GM06990 (cell line): Measurements from ENCODE around the gene IHH.

Source experiments
- DNase-seq: peaks from one replicate; pipeline ENCODE4 v3.0.0-alpha.2; 2011; ENCODE audit not compliant: insufficient read length; ENCODE audit errors: extremely low read depth
- H3K27me3 ChIP-seq: replicated peaks from 2 replicates; pipeline ENCODE4 v1.6.0; 2011; ENCODE audit warnings: low read length; ENCODE audit not compliant: control insufficient read depth, insufficient read depth
- H3K36me3 ChIP-seq: 2 replicates; pipeline ENCODE4 v1.5.1; 2011; ENCODE audit warnings: low read length; ENCODE audit not compliant: control insufficient read depth, insufficient read depth
- H3K4me3 ChIP-seq: replicated peaks from 2 replicates; pipeline ENCODE4 v1.5.1; 2011; ENCODE audit warnings: low read depth, mild to moderate bottlenecking, control low read depth, low read length
- TF ChIP-seq, protein P1 (sequence below): IDR thresholded peaks from 2 replicates; pipeline ENCODE4 v1.5.1; 2011; ENCODE audit warnings: low read length, control low read depth, mild to moderate bottlenecking, inconsistent platforms; ENCODE audit not compliant: insufficient read depth, poor library complexity, severe bottlenecking

IHH gene

DNA sequence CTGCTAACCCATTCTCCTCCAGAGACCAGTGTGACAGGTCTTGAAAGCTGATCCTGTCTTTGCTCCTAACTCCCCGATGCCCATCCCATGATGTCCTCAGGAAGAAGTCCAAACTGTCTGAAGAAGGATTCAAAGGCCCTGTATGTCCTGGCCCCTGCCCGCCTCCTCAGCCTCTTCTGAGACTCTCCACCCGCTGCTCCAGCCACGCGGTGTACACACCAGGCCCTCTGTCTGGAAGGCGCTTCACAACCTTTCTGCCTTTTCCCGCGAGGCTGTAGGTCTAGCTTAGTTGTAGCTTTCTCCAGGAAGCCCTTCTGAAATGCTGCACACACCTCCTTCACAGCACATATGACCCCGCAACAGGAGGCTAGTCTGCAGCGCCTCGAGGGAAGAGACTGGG is 44.0 kb downstream of the IHH start:
- no peak overlapping the region for H3K4me3 ChIP-seq
- no peak for DNase-seq
- H3K27me3 ChIP-seq = peaks cover 1% of the 10 kb centered on the region; the same call in 1 of the 2 replicates
- TF ChIP-seq, protein P1, sequence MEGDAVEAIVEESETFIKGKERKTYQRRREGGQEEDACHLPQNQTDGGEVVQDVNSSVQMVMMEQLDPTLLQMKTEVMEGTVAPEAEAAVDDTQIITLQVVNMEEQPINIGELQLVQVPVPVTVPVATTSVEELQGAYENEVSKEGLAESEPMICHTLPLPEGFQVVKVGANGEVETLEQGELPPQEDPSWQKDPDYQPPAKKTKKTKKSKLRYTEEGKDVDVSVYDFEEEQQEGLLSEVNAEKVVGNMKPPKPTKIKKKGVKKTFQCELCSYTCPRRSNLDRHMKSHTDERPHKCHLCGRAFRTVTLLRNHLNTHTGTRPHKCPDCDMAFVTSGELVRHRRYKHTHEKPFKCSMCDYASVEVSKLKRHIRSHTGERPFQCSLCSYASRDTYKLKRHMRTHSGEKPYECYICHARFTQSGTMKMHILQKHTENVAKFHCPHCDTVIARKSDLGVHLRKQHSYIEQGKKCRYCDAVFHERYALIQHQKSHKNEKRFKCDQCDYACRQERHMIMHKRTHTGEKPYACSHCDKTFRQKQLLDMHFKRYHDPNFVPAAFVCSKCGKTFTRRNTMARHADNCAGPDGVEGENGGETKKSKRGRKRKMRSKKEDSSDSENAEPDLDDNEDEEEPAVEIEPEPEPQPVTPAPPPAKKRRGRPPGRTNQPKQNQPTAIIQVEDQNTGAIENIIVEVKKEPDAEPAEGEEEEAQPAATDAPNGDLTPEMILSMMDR = no peak
- no peaks in the 10 kb centered on the region for H3K36me3 ChIP-seq

DNA sequence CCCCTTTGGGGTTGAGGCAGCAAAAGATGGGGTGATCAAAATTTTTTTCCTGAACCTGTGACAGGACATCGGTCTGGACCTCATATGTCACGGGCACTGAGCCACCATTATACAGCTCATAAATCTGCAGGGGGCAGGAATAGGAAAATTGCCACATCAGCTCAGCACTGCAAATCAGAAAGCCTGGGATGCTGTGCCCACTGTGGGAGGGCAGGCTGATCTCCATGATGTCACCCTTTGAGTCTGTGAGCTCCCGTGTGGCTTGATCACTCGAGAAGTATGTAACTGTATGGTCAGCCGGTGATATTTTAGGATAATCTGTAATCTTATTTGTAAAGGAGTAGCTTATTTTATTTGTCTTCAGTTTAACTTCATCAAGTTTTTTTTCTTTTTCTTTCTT is 49.8 kb downstream of the IHH start:
- no peak for DNase-seq
- TF ChIP-seq, protein P1 = no peak
- Histone ChIP-seq H3K27me3 (no peaks in the 10 kb centered on the region; the same call in 1 of the 2 replicates), H3K4me3 (no peak overlapping the region), H3K36me3 (no peaks in the 10 kb centered on the region)

DNA sequence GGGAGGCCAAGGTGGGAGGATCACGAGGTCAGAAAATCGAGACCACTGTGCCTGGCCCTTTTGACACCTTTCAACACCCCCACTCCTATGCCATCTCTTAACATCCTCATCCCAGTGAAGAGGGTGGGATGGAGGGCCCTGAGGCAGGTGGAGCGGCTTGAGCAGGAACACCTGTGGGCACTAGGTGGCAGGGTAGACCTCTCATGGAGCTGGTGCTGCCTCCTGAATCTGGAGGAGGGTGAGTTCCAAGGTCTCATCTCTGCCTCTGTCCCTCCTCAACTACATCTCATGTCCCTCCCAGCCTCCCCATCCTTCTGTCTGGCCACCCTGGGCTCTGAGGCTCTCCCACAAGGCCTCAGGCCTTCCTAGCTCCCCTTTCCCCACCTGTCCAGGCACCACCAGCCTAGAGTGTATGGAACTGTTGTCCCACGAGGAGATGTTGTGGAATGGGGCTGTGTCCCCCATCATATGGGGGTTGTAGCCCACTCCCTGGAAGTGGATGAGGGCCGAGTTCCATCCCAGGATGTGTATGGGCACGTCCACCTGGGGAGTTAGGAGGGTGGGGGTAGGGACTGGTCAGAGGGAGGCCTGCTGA is 50.5 kb downstream of the IHH start:
- Histone ChIP-seq H3K36me3 (no peaks in the 10 kb centered on the region), H3K27me3 (no peaks in the 10 kb centered on the region; the same call in 1 of the 2 replicates), H3K4me3 (no peak overlapping the region)
- TF ChIP-seq, protein P1 = peak; percentile 74
- no peak for DNase-seq

DNA sequence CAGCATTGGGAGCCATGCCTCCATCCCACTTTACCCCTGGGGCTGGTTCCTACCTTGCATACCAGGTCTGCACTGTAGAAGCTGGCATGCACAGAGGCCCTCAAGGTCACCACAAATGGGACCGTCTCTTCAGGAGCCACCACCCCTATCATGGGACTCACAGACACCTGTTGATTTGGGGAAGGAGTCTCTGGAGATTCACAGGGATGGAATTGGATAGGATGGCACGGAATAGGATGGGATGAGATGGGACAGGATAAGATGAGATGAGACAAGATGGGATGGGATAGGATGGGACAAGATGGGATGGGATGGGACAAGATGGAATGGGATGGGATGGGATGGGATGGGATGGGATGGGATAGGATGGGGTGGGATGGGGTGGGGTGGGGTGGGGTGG is 51.4 kb downstream of the IHH start:
- TF ChIP-seq, protein P1 = no peak
- Histone ChIP-seq H3K27me3 (no peaks in the 10 kb centered on the region; the same call in 1 of the 2 replicates), H3K4me3 (no peak overlapping the region), H3K36me3 (no peaks in the 10 kb centered on the region)
- DNase-seq = no peak
